HepG2 (cell line): Measurements from ENCODE around the gene DNAJB5. TPM values are rescaled to one million over a fixed set of nuclear protein-coding genes. Genes with fewer than 3 reads are reported as not detected.

Source experiments
- DPF2 ChIP-seq: sonication (generic); formaldehyde crosslinking; IDR thresholded peaks from 2 replicates; pipeline ENCODE4 v1.4.0; 2020; ENCODE audit warnings: mild to moderate bottlenecking, low read depth, missing genetic modification reagents, borderline replicate concordance
- IRF1 ChIP-seq: sonication (generic); formaldehyde crosslinking; IDR thresholded peaks from 2 replicates; pipeline ENCODE4 v1.4.0; 2020; ENCODE audit warnings: low read depth, mild to moderate bottlenecking, missing genetic modification reagents
- MTA1 ChIP-seq: sonication (generic); formaldehyde crosslinking; IDR thresholded peaks from 2 replicates; pipeline ENCODE4 v1.4.0; 2020; ENCODE audit warnings: missing genetic modification reagents, mild to moderate bottlenecking, borderline replicate concordance
- ZNF468 ChIP-seq: sonication (generic); formaldehyde crosslinking; IDR thresholded peaks from 2 replicates; pipeline ENCODE4 v1.8.0; 2022; ENCODE audit warnings: mild to moderate bottlenecking, moderate library complexity, missing genetic modification reagents
- ZNF776 ChIP-seq: sonication (generic); formaldehyde crosslinking; IDR thresholded peaks from 2 replicates; pipeline ENCODE4 v1.4.0; 2020; ENCODE audit warnings: mild to moderate bottlenecking, missing genetic modification reagents
- polyA plus RNA-seq, 8 experiments: library from polyadenylated mRNA; depleted of rRNA in 3 of 8; stranded (reverse) in 7 of 8; unstranded in 1 of 8; fragments of >200 nt; fragmentation: Illumina TruSeq in 4 of 8; extraction: Trizol in 4 of 8; gene quantifications; 2 replicates each; pipeline versions ENCODE4 v1.2.1 to v1.2.3, GENCODE V29; 2011 to 2016; ENCODE audit warnings: low read depth in 4 of 8, missing spikeins in 1 of 8, mixed read lengths in 1 of 8; ENCODE audit not compliant: insufficient read depth in 1 of 8
- total RNA-seq, 5 experiments: library from RNA; depleted of rRNA; stranded (reverse); fragments of >200 nt; fragmentation: Illumina TruSeq; extraction: Trizol; gene quantifications; 2 replicates each; pipeline ENCODE4 v1.2.3, GENCODE V29; 2016; ENCODE audit warnings: low read depth in 1 of 5
- TF ChIP-seq, protein P1 (sequence below): sonication (generic); formaldehyde crosslinking; IDR thresholded peaks from 2 replicates; pipeline ENCODE4 v1.9.0; 2021; ENCODE audit warnings: mild to moderate bottlenecking, missing genetic modification reagents
- TF ChIP-seq, protein P2 (sequence below), 2 experiments: fragments of 450-650 bp in 1 of 2; sonication (generic) in 1 of 2; formaldehyde crosslinking in 1 of 2; IDR thresholded peaks; 2 replicates each; pipeline versions ENCODE4 v1.6.1 to v1.8.0; 2016 to 2022; ENCODE audit warnings: antibody characterized with exemption in 1 of 2, mild to moderate bottlenecking in 1 of 2, missing genetic modification reagents in 1 of 2

The DNAJB5 gene
- total and polyA plus RNA-seq, 2 of the 13 experiments (the other 11 are each of a cell fraction or from before 2014, with no cell fraction given) = 0.40 to 0.69 TPM

- TF ChIP-seq, protein P1, sequence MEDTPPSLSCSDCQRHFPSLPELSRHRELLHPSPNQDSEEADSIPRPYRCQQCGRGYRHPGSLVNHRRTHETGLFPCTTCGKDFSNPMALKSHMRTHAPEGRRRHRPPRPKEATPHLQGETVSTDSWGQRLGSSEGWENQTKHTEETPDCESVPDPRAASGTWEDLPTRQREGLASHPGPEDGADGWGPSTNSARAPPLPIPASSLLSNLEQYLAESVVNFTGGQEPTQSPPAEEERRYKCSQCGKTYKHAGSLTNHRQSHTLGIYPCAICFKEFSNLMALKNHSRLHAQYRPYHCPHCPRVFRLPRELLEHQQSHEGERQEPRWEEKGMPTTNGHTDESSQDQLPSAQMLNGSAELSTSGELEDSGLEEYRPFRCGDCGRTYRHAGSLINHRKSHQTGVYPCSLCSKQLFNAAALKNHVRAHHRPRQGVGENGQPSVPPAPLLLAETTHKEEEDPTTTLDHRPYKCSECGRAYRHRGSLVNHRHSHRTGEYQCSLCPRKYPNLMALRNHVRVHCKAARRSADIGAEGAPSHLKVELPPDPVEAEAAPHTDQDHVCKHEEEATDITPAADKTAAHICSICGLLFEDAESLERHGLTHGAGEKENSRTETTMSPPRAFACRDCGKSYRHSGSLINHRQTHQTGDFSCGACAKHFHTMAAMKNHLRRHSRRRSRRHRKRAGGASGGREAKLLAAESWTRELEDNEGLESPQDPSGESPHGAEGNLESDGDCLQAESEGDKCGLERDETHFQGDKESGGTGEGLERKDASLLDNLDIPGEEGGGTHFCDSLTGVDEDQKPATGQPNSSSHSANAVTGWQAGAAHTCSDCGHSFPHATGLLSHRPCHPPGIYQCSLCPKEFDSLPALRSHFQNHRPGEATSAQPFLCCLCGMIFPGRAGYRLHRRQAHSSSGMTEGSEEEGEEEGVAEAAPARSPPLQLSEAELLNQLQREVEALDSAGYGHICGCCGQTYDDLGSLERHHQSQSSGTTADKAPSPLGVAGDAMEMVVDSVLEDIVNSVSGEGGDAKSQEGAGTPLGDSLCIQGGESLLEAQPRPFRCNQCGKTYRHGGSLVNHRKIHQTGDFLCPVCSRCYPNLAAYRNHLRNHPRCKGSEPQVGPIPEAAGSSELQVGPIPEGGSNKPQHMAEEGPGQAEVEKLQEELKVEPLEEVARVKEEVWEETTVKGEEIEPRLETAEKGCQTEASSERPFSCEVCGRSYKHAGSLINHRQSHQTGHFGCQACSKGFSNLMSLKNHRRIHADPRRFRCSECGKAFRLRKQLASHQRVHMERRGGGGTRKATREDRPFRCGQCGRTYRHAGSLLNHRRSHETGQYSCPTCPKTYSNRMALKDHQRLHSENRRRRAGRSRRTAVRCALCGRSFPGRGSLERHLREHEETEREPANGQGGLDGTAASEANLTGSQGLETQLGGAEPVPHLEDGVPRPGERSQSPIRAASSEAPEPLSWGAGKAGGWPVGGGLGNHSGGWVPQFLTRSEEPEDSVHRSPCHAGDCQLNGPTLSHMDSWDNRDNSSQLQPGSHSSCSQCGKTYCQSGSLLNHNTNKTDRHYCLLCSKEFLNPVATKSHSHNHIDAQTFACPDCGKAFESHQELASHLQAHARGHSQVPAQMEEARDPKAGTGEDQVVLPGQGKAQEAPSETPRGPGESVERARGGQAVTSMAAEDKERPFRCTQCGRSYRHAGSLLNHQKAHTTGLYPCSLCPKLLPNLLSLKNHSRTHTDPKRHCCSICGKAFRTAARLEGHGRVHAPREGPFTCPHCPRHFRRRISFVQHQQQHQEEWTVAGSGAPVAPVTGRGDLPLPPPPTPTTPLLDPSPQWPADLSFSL (CRISPR knock-in tag) = no peak
- TF ChIP-seq, protein P2, sequence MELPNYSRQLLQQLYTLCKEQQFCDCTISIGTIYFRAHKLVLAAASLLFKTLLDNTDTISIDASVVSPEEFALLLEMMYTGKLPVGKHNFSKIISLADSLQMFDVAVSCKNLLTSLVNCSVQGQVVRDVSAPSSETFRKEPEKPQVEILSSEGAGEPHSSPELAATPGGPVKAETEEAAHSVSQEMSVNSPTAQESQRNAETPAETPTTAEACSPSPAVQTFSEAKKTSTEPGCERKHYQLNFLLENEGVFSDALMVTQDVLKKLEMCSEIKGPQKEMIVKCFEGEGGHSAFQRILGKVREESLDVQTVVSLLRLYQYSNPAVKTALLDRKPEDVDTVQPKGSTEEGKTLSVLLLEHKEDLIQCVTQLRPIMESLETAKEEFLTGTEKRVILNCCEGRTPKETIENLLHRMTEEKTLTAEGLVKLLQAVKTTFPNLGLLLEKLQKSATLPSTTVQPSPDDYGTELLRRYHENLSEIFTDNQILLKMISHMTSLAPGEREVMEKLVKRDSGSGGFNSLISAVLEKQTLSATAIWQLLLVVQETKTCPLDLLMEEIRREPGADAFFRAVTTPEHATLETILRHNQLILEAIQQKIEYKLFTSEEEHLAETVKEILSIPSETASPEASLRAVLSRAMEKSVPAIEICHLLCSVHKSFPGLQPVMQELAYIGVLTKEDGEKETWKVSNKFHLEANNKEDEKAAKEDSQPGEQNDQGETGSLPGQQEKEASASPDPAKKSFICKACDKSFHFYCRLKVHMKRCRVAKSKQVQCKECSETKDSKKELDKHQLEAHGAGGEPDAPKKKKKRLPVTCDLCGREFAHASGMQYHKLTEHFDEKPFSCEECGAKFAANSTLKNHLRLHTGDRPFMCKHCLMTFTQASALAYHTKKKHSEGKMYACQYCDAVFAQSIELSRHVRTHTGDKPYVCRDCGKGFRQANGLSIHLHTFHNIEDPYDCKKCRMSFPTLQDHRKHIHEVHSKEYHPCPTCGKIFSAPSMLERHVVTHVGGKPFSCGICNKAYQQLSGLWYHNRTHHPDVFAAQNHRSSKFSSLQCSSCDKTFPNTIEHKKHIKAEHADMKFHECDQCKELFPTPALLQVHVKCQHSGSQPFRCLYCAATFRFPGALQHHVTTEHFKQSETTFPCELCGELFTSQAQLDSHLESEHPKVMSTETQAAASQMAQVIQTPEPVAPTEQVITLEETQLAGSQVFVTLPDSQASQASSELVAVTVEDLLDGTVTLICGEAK (IDR thresholded peaks at IDR 0.05) = no peak
- TF ChIP-seq, protein P2 (CRISPR knock-in tag; IDR thresholded peaks at IDR 0.05) = no peak
- TF ChIP-seq ZNF468 (CRISPR knock-in tag) (no peak), DPF2 (CRISPR knock-in tag) (no peak), IRF1 (CRISPR knock-in tag) (no peak), ZNF776 (CRISPR knock-in tag) (no peak), MTA1 (CRISPR knock-in tag) (no peak)
Measured at GRCh38 chr9:34959461-34959860, 30.1 kb upstream of the DNAJB5 start (continued).
